Measurements from ENCODE around the gene PGS1. TPM values are rescaled to one million over a fixed set of nuclear protein-coding genes. Genes with fewer than 3 reads are reported as not detected.

Gene PGS1
- polyA plus RNA-seq, 3 donors: 26.0 to 87.1 (median 28.0) TPM

DNA sequence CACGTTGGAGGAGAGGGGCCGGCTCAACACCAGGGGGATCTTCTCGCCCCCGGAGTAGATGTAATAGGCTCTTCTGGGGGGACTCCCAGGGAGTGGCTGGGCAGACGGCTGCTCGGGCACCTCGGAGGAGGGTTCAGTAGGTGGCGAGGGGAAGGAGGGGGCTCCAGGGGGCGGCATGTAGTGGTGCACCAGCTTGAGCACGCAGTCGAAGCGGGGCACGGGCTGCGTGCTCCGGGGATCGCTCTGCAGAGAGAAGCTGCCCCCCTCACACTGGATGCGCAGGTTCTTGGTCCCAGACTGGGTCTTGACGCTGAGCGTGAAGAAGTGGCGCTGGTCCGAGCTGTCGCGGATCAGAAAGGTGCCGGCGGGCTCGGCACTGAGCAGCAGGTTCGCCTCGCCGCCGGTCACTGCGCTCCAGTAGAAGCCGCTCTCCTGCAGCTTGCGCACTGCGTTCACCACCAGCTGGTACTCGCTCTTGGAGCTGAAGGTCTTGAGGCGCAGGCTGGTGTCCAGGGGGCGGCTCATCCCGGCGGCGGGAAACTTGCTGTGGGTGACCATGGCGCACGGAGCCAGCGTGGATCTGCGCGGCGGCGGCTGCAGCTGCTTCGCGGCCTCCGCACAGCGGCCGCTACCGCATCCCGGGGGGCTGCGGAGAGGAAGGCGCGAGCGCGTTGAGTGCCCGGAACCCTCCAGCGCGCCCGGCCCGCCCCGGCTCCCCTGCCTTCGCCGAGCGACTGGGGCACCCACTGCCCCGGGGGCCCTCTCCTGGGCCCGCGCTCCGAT lies 19.7 kb upstream of the PGS1 start:
- peaks cover 54% of the 10 kb centered on the region for H3K4me1 Mint-ChIP-seq
- TF ChIP-seq, protein P1, sequence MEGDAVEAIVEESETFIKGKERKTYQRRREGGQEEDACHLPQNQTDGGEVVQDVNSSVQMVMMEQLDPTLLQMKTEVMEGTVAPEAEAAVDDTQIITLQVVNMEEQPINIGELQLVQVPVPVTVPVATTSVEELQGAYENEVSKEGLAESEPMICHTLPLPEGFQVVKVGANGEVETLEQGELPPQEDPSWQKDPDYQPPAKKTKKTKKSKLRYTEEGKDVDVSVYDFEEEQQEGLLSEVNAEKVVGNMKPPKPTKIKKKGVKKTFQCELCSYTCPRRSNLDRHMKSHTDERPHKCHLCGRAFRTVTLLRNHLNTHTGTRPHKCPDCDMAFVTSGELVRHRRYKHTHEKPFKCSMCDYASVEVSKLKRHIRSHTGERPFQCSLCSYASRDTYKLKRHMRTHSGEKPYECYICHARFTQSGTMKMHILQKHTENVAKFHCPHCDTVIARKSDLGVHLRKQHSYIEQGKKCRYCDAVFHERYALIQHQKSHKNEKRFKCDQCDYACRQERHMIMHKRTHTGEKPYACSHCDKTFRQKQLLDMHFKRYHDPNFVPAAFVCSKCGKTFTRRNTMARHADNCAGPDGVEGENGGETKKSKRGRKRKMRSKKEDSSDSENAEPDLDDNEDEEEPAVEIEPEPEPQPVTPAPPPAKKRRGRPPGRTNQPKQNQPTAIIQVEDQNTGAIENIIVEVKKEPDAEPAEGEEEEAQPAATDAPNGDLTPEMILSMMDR (IDR thresholded peaks at IDR 0.05): no peak

DNA sequence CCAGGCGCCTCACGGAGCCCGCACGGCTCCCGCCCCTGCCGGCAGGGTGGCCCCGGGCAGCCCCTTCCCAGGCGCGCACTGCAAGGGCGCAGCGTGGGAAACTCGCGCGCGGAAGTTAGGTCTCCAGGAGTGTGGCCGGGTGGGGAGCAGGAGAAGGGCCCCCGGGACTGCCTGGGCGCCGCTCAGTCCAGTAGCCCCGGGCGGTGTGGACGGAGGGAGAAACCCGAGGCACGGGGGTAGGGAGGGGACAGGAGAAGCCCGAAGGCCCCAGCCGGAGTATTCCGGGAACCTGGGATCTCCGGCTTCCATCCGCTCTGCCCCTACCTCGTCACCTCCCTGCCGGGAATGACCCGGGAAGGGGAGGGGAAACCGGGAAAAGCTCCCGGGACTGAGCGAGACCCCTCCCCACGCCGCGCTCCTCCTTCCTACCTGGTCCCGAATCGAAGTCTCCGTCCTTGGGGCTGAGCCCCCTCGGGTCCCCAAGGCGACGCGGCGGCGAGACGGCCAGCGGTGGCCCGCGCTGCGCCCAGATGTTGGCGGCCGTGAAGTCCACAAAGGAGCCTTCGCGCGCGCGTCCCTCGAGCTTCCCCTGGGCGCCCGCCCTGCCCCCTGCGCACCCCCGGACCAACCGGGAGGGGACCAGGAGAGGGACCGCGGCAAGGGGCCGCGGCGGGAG lies 19.0 kb upstream of the PGS1 start:
- Histone ChIP-seq H3K4me3 (replicated peaks in 1 of 3; ENCODE audit: low read depth in 2 of 3, low read length in 3 of 3) (peak overlapping the region; percentile 79 to 98 (median 97)), H3K27me3 (ENCODE audit: control insufficient read depth in 2 of 2, insufficient read depth in 2 of 2, low read length in 2 of 2) (peaks cover 8 to 31% of the 10 kb centered on the region in 2 donors), H3K9ac (ENCODE audit: insufficient read depth, low read length, poor library complexity, severe bottlenecking) (peak overlapping the region; percentile 85), H3K79me2 (ENCODE audit: insufficient read depth, low read length) (no peaks in the 10 kb centered on the region), H4K20me1 (ENCODE audit: insufficient read depth, low read length) (peaks cover 32% of the 10 kb centered on the region), H3K27ac (ENCODE audit: low read depth in 1 of 2, low read length in 2 of 2) (peak overlapping the region in 1 of 2 donors; percentile 75), H2AFZ (ENCODE audit: insufficient read depth, low read depth, low read length, poor library complexity, severe bottlenecking) (no peak overlapping the region), H3K36me3 (replicated peaks in 1 of 2; ENCODE audit: control insufficient read depth in 1 of 2, insufficient read depth in 2 of 2, low read length in 2 of 2) (peaks cover 0 to 19% of the 10 kb centered on the region in 2 donors), H3K4me1 (ENCODE audit: control insufficient read depth in 1 of 2, insufficient read depth in 2 of 2, low read length in 2 of 2) (peaks cover 51 to 62% of the 10 kb centered on the region in 2 donors), H3K4me2 (replicated peaks; ENCODE audit: extremely low read depth, low read length, poor library complexity, severe bottlenecking) (peak overlapping the region; percentile 93), H3K9me3 (replicated peaks in 1 of 2; ENCODE audit: control insufficient read depth in 1 of 2, insufficient read depth in 1 of 2, low read length in 2 of 2) (no peaks in the 10 kb centered on the region)
- peaks cover 49% of the 10 kb centered on the region for H3K4me1 Mint-ChIP-seq
- TF ChIP-seq, protein P1 (IDR thresholded peaks at IDR 0.05): no peak
- peak overlapping the region in 5 of 7 donors; percentile 21 to 86 (median 80) for H3K27ac Mint-ChIP-seq
- intact Hi-C loops (cut with micrococcal nuclease): no loop called here
- peaks cover 0 to 17% (median 15%) of the 10 kb centered on the region in 7 donors for H3K9me3 Mint-ChIP-seq
- peak overlapping the region; percentile 86 for H3K4me3 Mint-ChIP-seq
- peaks cover 28 to 56% (median 43%) of the 10 kb centered on the region in 3 donors for H3K27me3 Mint-ChIP-seq (ENCODE audit: low read depth in 3 of 3)
- peaks cover 23 to 30% of the 10 kb centered on the region in 2 donors for H3K36me3 Mint-ChIP-seq
- DNase-seq: peak in 2 of 3 donors; percentile 15 to 42
- under 1% methylated on average over 63 of the region's 70 CpGs for WGBS (ENCODE audit: insufficient coverage)

More for the DNA sequence above, 19.7 kb upstream of the PGS1 start:
- Histone ChIP-seq H3K27me3 (ENCODE audit: control insufficient read depth in 2 of 2, insufficient read depth in 2 of 2, low read length in 2 of 2) (peaks cover 8 to 30% of the 10 kb centered on the region in 2 donors), H3K4me3 (replicated peaks in 1 of 3; ENCODE audit: low read depth in 2 of 3, low read length in 3 of 3) (peak overlapping the region; percentile 79 to 98 (median 97)), H4K20me1 (ENCODE audit: insufficient read depth, low read length) (peaks cover 32% of the 10 kb centered on the region), H3K36me3 (replicated peaks in 1 of 2; ENCODE audit: control insufficient read depth in 1 of 2, insufficient read depth in 2 of 2, low read length in 2 of 2) (peaks cover 0 to 19% of the 10 kb centered on the region in 2 donors), H3K79me2 (ENCODE audit: insufficient read depth, low read length) (no peaks in the 10 kb centered on the region), H3K9me3 (replicated peaks in 1 of 2; ENCODE audit: control insufficient read depth in 1 of 2, insufficient read depth in 1 of 2, low read length in 2 of 2) (no peaks in the 10 kb centered on the region), H2AFZ (ENCODE audit: insufficient read depth, low read depth, low read length, poor library complexity, severe bottlenecking) (no peak overlapping the region), H3K4me2 (replicated peaks; ENCODE audit: extremely low read depth, low read length, poor library complexity, severe bottlenecking) (peak overlapping the region; percentile 93), H3K9ac (ENCODE audit: insufficient read depth, low read length, poor library complexity, severe bottlenecking) (peak overlapping the region; percentile 85), H3K27ac (ENCODE audit: low read depth in 1 of 2, low read length in 2 of 2) (peak overlapping the region in 1 of 2 donors; percentile 75), H3K4me1 (ENCODE audit: control insufficient read depth in 1 of 2, insufficient read depth in 2 of 2, low read length in 2 of 2) (peaks cover 58 to 69% of the 10 kb centered on the region in 2 donors)
- WGBS (ENCODE audit: insufficient coverage): 27% methylated on average over 60 of the region's 72 CpGs
- Mint-ChIP-seq H3K9me3 (peaks cover 0 to 17% (median 15%) of the 10 kb centered on the region in 7 donors), H3K27me3 (ENCODE audit: low read depth in 3 of 3) (peaks cover 29 to 51% (median 39%) of the 10 kb centered on the region in 3 donors), H3K4me3 (peak overlapping the region; percentile 88 to 93), H3K36me3 (peaks cover 23 to 30% of the 10 kb centered on the region in 2 donors), H3K27ac (peak overlapping the region in 4 of 7 donors; percentile 7 to 88 (median 77))
- intact Hi-C loops (cut with micrococcal nuclease): no loop called here
- no peak for DNase-seq

All from CD14-positive monocyte (primary cell).